ENCODE measurements around the gene UBA6.

Gene UBA6

GRCh38 chr4:67581913-67582312 is 119.0 kb downstream of the UBA6 start:
- H4K20me1 ChIP-seq (ENCODE audit: insufficient read depth) = no peaks in the 10 kb centered on the region
- no peak overlapping the region for H2AFZ ChIP-seq (ENCODE audit: low read depth)
- peaks cover 10% of the 10 kb centered on the region for H3K4me1 ChIP-seq (ENCODE audit: low read depth, poor library complexity, severe bottlenecking)
- no peaks in the 10 kb centered on the region for H3K27me3 ChIP-seq (ENCODE audit: insufficient read depth, low read depth)
- no peaks in the 10 kb centered on the region for H3K79me2 ChIP-seq (ENCODE audit: insufficient read depth, low read depth)
- no peak overlapping the region for H3K4me2 ChIP-seq
- no peak overlapping the region for H3K9ac ChIP-seq
- H3K4me3 ChIP-seq (IDR thresholded peaks at IDR 0.05; ENCODE audit: insufficient read depth, low read depth, low read length) = no peak overlapping the region
- H3K27ac ChIP-seq = no peak overlapping the region
- TF ChIP-seq CTCF (conservative IDR thresholded peaks at IDR 0.05; ENCODE audit: low read depth, low read length) = no peak
- no peaks in the 10 kb centered on the region for H3K36me3 ChIP-seq (ENCODE audit: insufficient read depth)

GRCh38 chr4:67581208-67581857 is 119.6 kb downstream of the UBA6 start:
- Histone ChIP-seq H3K27ac (no peak overlapping the region), H3K36me3 (ENCODE audit: insufficient read depth) (no peaks in the 10 kb centered on the region), H3K4me1 (ENCODE audit: low read depth, poor library complexity, severe bottlenecking) (peaks cover 10% of the 10 kb centered on the region), H3K4me3 (IDR thresholded peaks at IDR 0.05; ENCODE audit: insufficient read depth, low read depth, low read length) (no peak overlapping the region), H2AFZ (ENCODE audit: low read depth) (no peak overlapping the region), H3K27me3 (ENCODE audit: insufficient read depth, low read depth) (no peaks in the 10 kb centered on the region), H4K20me1 (ENCODE audit: insufficient read depth) (no peaks in the 10 kb centered on the region), H3K9ac (no peak overlapping the region), H3K79me2 (ENCODE audit: insufficient read depth, low read depth) (no peaks in the 10 kb centered on the region), H3K4me2 (no peak overlapping the region)
- no peak for TF ChIP-seq CTCF (conservative IDR thresholded peaks at IDR 0.05; ENCODE audit: low read depth, low read length)

- Histone ChIP-seq H3K9ac (no peak overlapping the region), H3K4me2 (no peak overlapping the region), H3K4me3 (IDR thresholded peaks at IDR 0.05; ENCODE audit: insufficient read depth, low read depth, low read length) (no peak overlapping the region), H2AFZ (ENCODE audit: low read depth) (no peak overlapping the region), H4K20me1 (ENCODE audit: insufficient read depth) (no peaks in the 10 kb centered on the region), H3K4me1 (ENCODE audit: low read depth, poor library complexity, severe bottlenecking) (peaks cover 10% of the 10 kb centered on the region), H3K36me3 (ENCODE audit: insufficient read depth) (no peaks in the 10 kb centered on the region), H3K27me3 (ENCODE audit: insufficient read depth, low read depth) (no peaks in the 10 kb centered on the region), H3K79me2 (ENCODE audit: insufficient read depth, low read depth) (no peaks in the 10 kb centered on the region), H3K27ac (no peak overlapping the region)
- no peak for TF ChIP-seq CTCF (conservative IDR thresholded peaks at IDR 0.05; ENCODE audit: low read depth, low read length)
Observed at GRCh38 chr4:67580577-67580976, 120.4 kb downstream of the UBA6 start.

GRCh38 chr4:67576538-67576937 is 124.4 kb downstream of the UBA6 start:
- no peaks in the 10 kb centered on the region for H3K79me2 ChIP-seq (ENCODE audit: insufficient read depth, low read depth)
- no peak overlapping the region for H3K4me3 ChIP-seq (IDR thresholded peaks at IDR 0.05; ENCODE audit: insufficient read depth, low read depth, low read length)
- no peak for TF ChIP-seq CTCF (conservative IDR thresholded peaks at IDR 0.05; ENCODE audit: low read depth, low read length)

More at GRCh38 chr4:67576538-67576937, 124.4 kb downstream of the UBA6 start:
- H3K4me1 ChIP-seq (ENCODE audit: low read depth, poor library complexity, severe bottlenecking) = peaks cover 5% of the 10 kb centered on the region
- no peak overlapping the region for H3K27ac ChIP-seq
- H3K27me3 ChIP-seq (ENCODE audit: insufficient read depth, low read depth) = no peaks in the 10 kb centered on the region
- no peaks in the 10 kb centered on the region for H3K36me3 ChIP-seq (ENCODE audit: insufficient read depth)
- H3K4me2 ChIP-seq = no peak overlapping the region
- no peaks in the 10 kb centered on the region for H4K20me1 ChIP-seq (ENCODE audit: insufficient read depth)
- H3K9ac ChIP-seq = no peak overlapping the region
- H2AFZ ChIP-seq (ENCODE audit: low read depth) = no peak overlapping the region

Measured in KMS-11 (cell line).